Measurements from ENCODE around the gene SDSL.
A peak's percentile ranks its signal among the peaks of the same experiment; 100 is the strongest.

The SDSL gene, protein sequence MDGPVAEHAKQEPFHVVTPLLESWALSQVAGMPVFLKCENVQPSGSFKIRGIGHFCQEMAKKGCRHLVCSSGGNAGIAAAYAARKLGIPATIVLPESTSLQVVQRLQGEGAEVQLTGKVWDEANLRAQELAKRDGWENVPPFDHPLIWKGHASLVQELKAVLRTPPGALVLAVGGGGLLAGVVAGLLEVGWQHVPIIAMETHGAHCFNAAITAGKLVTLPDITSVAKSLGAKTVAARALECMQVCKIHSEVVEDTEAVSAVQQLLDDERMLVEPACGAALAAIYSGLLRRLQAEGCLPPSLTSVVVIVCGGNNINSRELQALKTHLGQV

DNA sequence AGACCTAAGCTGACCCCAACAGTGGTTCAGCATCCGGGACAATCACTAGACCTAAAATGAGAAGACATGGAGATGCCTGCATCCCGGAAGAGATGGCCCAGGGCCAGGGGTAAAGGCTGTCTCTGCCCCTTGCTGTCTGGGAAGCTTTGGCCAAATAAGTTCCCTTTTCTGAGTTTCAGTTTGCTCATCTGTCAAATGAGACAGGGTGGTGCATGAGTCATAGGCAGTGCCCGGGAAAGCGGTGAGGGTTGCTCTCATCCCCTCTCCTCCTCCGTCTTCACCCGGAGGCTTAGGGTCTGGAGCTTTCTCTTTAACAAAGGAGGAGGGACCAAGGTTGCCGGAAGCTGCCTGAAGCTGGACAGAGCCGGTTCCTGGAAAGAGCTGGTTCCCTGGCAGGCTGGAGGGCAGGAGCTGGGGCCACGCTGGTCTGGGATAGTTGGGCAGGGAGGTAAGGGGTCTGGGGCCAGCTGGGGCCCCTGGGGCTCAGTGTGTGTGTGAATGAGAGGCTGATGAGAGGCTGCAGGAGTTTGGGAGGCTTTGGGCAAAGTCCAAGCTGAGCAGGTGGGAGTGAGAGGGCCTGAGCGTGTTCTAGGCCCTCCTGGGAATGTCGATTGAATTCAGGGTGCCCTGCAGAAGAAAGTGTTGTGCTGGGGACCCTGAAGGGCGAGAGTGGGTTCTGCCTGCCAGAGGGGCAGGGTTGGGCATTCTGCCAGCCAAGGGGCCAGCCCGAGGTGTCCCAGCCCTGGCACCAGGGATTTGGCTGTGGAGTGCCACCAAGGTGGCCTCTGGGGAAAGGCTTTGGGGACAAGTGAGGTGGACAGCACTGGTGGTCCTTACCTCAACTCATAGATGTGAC is at the start of gene SDSL:
SDSL (plus strand) TSS at position 351 of the 856 bp plus-strand sequence. CDS start 5,603 bp downstream, outside the sequence.
- DNase-seq: peak; percentile 52

DNA sequence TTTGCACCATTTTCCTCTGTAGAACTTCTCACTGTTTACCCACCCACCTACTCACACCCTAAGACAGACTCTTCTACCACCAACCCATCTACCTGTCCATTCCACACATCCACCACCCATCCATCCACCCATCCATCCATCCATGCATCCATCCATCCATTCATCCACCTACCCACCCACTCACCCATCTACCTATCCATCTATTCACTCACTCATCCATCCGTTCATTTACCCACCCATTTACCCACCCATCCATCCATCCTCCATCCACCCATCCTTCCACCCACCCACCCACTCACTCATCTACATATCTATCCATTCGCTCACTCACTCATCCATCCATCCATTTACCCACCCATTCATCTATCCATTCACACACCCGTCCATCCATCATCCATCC is 48.7 kb upstream of the SDSL start:
- DNase-seq: no peak

DNA sequence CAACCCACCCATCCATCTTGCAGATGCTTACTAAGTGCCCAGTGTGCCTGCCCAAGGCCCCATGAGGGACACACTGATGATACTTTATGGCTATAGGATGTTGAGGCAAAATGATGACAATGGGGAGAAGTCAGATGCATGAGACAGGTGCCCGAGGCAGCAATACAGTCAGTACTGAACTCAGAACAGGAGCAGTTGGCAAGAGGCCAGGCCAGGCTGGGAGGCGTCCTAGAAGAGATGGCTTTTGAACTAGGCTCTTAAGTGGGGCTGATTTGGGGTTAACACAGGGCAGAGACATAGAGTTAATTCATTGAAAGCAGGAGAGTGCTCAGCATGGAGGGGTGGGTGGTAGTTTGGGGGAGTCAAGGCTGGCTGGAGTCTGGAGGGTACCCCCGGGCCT is 48.2 kb upstream of the SDSL start:
- no peak for DNase-seq

DNA sequence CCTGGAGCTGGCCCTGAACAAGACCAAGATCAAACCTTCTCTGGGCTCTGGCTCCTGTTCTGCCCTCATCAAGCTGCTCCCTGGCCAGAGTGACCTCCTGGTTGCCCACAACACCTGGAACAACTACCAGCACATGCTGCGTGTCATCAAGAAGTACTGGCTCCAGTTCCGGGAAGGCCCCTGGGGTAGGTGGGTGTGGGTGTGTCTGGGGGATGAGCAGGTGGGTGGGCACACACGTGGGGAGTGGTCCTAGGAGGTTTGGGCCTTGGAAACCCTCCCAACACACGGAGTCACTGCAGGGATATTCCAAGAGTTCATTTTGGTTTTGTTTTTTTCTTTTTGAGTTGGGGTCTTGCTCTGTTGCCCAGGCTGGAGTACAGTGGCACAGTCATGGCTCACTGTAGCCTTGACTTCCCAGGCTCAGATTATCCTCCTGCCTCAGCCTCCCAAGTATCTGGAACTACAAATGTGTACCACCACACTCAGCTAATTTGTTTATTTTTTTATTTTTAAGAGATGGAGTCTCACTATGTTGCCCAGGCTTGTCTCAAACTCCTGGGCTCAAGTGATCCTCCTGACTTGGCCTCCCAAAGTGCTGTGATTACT is 47.3 kb upstream of the SDSL start:
- DNase-seq: no peak

DNA sequence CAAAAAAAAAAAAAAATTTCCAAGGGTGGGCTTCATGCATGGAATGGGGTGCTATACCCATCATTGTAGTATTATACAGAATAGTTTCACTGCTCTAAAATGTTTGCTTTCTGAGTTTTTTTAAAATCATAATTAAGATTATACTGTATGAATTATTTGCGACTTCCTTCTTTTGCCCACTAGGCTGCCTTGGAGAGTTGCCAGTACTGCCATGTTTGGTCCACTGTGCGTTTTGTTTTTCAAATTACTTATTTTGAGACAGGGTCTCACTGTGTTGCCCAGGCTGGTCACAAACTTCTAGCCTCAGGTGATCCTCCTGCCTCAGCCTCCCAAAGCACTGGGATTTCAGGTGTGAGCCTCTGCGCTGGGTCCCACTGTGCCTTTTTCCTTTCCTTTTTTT is 43.9 kb upstream of the SDSL start:
- no peak for DNase-seq

DNA sequence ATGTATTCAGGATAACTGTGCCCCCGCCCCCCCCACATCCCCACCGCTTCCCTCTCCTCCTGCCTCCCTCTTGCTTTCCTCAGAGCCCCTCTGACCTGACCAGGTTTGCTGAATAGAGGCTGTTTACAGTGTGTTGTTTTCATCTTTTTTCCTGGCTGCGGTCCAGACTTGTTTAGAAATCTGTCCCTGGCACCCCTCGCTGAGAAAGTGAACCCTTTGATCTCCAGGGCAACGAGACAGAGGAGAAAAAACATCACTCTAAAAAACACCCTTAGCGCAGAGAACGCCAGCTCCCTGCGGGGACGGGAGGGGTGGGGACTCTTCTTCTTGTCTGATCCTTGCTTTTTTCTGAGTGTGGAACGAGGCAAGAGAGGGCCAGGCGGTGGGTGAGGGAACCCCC is 41.0 kb upstream of the SDSL start:
- DNase-seq: no peak

DNA sequence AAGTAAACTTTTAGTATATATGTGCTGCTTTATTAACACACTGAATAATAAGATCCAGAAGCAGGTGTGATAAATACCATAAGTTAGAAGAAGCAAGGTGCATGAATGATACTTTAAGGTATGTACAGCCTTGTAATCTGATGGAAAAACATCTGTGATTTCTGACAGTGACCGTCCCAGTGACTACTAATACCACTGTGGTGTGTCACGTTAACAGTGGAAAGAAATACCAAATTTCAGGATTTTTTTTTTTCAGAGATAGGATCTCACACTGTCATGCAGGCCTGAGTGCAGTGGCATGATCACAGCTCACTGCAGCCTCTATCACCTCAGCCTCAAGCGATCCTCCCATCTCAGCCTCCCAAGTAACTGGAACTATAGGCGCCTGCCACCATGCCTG is 40.0 kb upstream of the SDSL start:
- DNase-seq: no peak

DNA sequence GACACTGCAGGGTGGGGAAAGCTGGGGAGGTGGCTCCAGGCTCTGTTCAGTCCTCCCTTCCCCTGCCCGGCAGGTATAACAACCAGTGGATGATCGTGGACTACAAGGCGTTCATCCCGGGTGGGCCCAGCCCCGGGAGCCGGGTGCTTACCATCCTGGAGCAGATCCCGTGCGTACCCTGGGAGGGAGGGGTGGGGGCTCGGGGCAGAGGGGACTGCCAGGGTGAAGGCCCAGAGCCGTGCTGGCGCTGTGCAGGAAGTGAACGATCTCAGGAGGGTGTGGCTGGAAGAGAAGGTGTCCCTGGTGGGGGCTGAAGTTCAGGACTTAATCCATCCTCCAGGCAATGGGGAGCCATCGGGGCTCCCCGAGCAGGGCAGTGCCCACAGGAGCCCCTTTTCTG is 37.4 kb upstream of the SDSL start:
- no peak for DNase-seq

DNA sequence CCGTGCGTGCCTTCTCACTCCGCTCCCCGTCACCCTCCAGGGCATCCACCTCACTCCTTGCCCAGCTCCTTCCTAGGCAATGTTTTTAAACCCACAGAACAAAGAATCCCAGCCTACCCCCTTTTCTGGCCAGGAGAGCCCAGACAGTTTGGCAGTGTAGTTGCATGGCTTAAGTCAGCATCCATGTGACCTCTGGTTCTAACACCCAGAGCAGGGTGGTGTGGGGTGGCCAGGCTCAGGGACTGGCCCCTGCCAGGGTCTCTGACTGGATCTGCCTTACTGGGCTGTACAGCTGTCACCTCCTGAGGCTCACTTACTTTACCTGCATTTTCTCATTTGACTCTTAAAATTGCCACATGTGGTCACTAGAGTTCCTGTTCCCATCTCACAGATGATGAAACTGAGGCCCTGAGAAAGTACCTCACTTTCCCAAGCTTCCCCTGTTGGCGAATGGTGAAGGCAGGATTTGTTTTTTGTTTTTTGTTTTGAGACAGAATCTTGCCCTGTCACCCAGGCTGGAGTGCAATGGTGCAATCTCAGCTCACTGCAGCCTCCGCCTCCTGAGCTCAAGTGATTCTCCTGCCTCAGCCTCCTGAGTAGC is 36.8 kb upstream of the SDSL start:
- no peak for DNase-seq

DNA sequence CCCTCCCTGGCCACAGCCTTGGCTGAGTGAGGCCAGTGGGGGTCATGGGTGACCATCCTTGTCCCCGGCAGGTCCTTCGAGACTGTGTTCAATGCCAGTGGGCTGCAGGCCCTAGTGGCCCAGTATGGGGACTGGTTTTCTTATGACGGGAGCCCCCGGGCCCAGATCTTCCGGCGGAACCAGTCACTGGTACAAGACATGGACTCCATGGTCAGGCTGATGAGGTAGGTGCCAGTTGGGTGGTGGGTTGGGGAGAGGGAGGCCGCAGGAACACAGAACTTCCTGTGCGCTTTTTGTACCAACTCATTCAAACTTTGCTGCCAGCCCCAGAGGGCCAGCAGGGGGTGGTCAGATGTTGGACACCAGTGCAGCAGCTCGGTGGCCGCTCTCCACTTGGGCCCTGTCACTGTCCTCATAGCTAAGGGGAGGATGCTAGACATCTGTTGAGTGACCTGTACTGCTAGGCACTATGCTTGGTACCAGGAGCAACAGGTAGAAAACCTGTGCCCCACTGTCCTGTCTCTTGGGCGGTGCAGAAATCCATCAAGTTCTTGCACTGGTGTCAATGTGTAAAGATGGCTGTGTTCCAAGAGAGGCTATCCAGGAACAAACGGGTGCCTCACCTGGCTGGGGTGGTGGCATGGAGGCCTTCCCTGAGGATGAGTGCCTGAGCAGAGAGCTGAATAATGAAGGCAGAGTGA is 35.2 kb upstream of the SDSL start:
- DNase-seq: no peak

DNA sequence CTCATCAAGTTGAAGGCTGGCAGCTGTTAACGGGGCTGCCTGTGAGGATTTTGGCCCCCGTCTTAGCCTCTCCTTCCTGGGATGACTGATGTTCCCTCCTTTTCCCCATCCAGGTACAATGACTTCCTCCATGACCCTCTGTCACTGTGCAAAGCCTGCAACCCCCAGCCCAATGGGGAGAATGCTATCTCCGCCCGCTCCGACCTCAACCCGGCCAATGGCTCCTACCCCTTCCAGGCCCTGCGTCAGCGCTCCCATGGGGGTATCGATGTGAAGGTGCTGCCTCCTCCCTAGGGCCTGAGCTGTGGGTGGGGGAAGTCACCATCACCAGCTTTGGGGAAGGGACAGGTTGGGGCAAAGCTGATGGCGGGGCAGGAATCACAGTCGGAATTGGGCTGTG is 34.5 kb upstream of the SDSL start:
- DNase-seq: no peak

DNA sequence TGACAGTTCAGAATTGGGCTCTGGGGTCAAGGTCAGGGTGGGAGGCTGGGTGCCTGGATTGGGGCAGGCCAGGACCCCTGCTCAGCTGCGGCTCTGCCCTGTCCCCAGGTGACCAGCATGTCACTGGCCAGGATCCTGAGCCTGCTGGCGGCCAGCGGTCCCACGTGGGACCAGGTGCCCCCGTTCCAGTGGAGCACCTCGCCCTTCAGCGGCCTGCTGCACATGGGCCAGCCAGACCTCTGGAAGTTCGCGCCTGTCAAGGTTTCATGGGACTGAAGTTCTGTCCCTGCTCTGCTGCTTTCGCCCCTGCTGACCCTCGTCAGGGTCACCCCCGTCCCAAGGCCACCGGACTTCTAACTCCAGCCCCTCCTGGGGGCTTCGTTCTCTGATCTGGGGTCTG is 33.8 kb upstream of the SDSL start:
- DNase-seq: no peak

DNA sequence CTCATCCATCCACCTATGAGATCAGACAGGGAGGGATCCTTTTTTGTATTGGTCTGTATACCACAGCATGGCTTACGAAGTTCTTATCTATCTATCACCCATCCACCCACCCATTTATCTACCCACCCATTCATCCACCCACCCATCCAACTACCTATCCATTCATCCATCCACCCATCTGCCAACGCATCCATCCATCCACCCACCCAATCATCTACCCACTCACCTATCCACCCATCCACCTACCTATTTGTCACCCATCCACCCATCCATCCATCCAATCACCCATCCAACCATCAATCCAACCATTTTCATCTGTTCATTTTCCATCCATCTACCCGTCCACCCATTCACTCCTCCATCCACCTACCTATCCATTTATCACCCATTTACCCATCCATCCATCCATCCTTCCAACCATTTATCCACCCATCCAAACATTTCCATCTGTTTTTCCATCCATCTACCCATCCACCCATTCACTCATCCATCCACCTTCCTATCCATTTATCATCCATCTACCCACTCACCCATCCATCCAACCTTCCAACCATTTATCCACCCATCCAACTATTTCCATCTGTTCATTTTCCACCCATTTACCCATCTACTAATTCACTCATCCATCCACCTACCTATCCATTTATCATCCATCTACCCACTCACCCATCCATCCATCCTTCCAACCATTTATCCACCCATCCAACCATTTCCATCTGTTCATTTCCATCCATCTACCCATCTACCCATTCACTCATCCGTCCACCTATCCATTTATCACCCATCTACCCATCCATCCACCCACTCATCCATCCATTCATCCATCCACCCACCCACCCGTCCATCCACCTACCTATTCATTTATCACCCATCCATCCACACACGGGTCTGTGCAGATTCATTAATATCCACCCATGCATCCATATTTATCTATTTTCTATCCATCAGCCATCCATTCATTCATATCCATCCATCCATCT is 31.8 kb upstream of the SDSL start:
- DNase-seq: no peak

DNA sequence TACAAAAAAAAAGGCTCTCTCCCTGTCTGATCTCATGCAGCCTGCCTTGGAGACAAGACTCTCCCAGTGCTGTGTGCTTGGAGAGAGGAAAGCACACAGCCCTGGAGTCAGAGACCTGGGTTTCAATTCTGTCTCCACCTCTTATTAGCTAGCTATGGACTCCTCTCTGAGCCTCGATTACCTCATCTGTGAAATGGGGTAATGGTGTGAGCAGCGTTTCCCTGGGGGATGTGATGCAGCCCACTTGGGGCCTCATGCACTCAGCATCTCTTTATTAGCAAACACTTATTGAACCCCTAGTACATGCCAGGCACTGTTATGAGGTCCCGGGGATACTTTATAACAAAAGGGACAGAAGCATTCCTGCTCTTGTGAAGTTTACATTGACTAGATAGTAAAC is 31.0 kb upstream of the SDSL start:
- no peak for DNase-seq

DNA sequence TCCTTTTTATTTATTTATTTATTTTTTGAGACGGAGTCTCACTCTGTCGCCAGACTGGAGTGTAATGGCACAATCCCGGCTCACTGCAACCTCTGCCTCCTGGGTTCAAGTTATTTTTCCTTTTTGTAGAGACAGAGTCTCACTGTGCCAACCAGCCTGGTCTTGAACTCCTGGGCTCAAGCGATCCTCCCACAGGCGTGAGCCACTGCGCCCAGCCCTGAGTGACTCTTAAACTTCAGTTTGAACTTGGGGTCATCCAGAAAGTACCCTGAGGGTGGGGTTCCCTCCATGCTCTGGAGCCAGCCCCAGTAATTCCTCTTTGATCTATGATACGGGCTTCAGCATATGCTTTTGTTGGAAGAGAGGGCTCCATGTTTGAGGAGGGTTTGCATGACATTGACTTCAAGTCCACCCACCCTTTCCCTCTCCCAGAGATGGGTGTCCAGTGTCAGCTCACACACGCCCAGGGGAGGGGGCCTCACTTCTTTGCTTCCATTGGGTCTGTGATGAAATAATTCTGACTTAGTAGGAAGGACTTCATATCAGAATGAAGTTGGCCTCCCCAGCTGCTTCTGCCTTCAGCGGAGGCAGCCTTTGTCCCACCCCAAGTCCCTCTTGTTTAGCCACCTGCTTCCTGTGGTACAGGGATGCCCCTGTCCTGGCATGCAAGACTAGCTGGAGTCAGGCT is 30.4 kb upstream of the SDSL start:
- no peak for DNase-seq

DNA sequence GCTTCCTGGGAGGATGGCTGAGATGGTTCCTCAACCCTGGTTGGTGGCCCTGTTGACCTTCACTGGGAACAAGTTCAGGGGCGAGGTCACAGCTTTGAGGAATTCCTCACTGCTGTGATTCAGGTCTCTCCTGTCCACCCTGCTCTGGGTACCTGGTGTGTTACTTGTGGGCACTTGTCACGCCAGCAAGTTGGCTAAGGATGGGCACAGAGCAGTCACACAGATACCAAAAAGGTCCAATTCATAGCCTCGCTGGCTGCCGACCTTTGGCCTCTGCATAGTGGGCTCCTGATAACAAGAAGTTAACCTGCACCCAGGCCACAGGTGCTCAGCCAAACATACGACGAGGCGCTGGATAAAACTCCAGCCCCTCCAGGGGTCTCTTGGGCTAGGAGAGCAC is 29.7 kb upstream of the SDSL start:
- DNase-seq: no peak

DNA sequence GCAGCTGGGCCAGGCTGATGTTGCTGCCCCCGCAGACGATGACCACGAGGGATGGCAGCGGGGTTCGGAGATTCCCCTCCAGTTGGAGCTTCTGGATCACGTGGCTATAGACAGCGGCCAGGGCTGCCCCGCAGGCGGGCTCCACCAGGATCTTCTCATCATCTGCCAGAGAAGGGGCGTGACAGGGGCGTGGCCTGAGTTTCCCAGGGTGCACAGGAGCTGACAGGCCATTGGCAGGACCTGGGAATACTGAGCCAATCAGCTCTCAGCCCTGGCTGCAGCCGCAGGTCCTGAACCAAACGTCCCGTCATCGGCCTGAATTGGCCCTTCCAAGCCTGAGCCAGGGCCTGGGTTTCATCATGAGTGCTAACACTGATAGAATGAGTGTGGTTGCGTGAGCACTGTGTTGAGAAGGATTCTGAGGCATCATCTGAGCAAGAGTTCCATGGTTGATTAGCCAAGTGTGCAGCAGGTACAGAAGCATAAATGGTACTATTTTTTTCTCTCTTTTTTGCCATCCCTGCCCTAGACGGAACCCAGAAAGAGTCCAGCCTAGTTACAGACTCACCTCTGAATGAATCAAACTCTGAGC is 29.1 kb upstream of the SDSL start:
- no peak for DNase-seq

DNA sequence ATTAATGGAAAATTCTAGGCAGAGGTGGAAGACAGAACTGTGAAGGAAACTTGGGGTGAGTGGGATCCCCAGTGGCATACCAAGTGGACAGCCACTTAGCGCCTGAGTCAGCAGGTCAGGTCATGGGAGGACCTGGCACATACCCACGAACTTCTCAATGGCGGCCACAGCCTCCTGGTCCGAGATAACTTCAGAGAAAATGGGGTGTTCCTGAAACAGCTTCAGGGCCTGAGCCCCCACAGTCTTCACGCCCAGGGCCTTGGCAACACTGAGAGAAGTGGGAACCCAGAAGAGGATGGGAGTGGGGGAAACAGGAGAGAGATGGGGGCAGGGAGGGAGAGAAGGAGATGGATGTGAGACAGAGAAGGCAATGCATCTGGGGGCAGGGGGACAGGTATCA is 28.4 kb upstream of the SDSL start:
- no peak for DNase-seq

DNA sequence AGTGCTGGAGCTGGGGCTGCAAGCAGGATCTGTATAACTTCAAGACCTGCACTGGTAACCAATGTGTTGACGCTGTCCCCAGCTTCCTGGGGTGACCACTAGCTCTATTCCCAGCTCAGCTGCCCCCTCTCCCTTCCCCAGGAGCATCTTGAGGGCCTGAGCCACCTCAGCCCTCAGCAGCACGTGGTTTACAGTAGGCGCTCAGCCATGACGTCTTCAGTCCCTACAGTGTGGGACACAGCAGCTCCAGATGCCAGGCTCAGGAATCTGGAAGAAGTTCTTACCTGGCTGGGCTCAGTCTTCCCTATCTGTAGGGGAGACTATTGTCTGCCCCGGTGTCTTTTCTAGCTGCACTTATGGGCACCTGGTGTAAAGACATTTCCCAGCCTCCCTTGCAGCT is 27.1 kb upstream of the SDSL start:
- no peak for DNase-seq

DNA sequence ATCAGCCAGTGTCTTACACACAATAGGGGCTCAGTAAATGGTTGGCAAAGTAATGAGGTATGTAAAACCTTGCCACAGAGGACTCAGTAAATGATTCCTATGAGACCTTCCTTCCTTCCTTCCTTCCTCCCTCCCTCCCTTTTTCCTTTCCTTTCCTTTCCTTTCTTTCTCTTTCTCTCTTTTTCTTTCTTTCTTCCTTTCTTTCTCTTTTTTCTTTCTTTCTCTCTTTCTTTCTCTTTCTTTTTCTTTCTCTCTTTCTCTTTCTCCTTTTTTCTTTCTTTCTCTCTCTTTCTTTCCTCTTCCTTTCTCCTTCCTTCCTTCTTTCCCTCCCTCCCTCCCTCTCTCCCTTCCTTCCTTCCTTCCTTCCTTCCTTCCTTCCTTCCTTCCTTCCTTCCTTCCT is 26.0 kb upstream of the SDSL start:
- DNase-seq: no peak
